Stomach (tissue), 9 donors: ENCODE data around the gene RNF133. TPM values are rescaled to one million over a fixed set of nuclear protein-coding genes. Genes with fewer than 3 reads are reported as not detected.

ENCODE experiments used
- DNase-seq, 2 donors: peaks; one replicate each; pipeline versions ENCODE4 v3.0.0 to v3.0.0-alpha.2; 2013 to 2019
- H3K27ac ChIP-seq, 5 donors: fragments of 200-600 bp in 4 of 5; sonication (generic) in 4 of 5; one replicate each; pipeline ENCODE4 v1.5.1; 2013 to 2019; ENCODE audit warnings: mild to moderate bottlenecking in 1 of 5, moderate library complexity in 1 of 5
- H3K27me3 ChIP-seq, 3 donors: fragments of 200-600 bp; sonication (generic); one replicate each; pipeline ENCODE4 v1.5.1; 2017 to 2019; ENCODE audit warnings: mixed run types in 1 of 3
- H3K36me3 ChIP-seq, 4 donors: fragments of 200-600 bp; sonication (generic); 1 replicate in 3 of 4; 2 replicates in 1 of 4; pipeline ENCODE4 v1.5.1; 2016 to 2019
- H3K4me1 ChIP-seq, 4 donors: fragments of 200-600 bp; sonication (generic); one replicate each; pipeline ENCODE4 v1.5.1; 2016 to 2019
- H3K4me3 ChIP-seq, 4 donors: fragments of 200-600 bp; sonication (generic) in 3 of 4; one replicate each; pipeline ENCODE4 v1.5.1; 2016 to 2019; ENCODE audit warnings: mild to moderate bottlenecking in 1 of 4
- H3K9me3 ChIP-seq, 4 donors: fragments of 200-600 bp; sonication (generic); one replicate each; pipeline ENCODE4 v1.5.1; 2016 to 2019
- CTCF ChIP-seq, 7 experiments: fragments of 450-650 bp in 4 of 7; fragments of 200-600 bp in 3 of 7; sonication (generic) in 3 of 7; IDR thresholded peaks; one replicate each; pipeline ENCODE4 v1.5.1; 2016 to 2019; ENCODE audit warnings: antibody characterized with exemption in 7 of 7, control low read depth in 2 of 7, mild to moderate bottlenecking in 1 of 7
- EP300 ChIP-seq: sonication (generic); formaldehyde crosslinking; IDR thresholded peaks from one replicate; pipeline ENCODE4 v1.6.1; 2017; ENCODE audit warnings: antibody characterized with exemption
- POLR2A ChIP-seq, 4 donors: fragments of 450-650 bp; IDR thresholded peaks; one replicate each; pipeline ENCODE4 v1.6.1; 2016; ENCODE audit warnings: antibody characterized with exemption in 4 of 4, control low read depth in 2 of 4, mild to moderate bottlenecking in 1 of 4, moderate library complexity in 1 of 4
- POLR2AphosphoS5 ChIP-seq, 3 donors: sonication (generic); formaldehyde crosslinking; IDR thresholded peaks; one replicate each; pipeline ENCODE4 v1.6.1; 2016; ENCODE audit warnings: antibody characterized with exemption in 3 of 3
- WGBS, 5 donors: extraction: QIAGEN DNeasy Blood & Tissue Kit in 3 of 5; methylation state at CpG; one replicate each; pipeline versions ENCODE4 v1.1.5 to v1.1.7; 2013 to 2018; 5-methylcytosine and 5-hydroxymethylcytosine counted together
- intact Hi-C: fragments of 100-400 bp; cut with DNase I; formaldehyde crosslinking; loops from one replicate; pipeline ENCODE4 v1.15.1; 2023; ENCODE audit warnings: low total_unique reads
- polyA plus RNA-seq, 3 donors: library from polyadenylated mRNA; stranded (reverse); fragments of 200-250 nt; gene quantifications; one replicate each; pipeline ENCODE4 v1.2.3, GENCODE V29; 2013
- total RNA-seq, 5 donors: library from RNA; depleted of rRNA; stranded (reverse); fragments of >200 nt; gene quantifications; one replicate each; pipeline versions ENCODE4 v1.1.0 to v1.2.3, GENCODE V29; 2014 to 2016
- donor health status: healthy with polysubstance abuse.
- donor health status: Bipolar disorder and iron deficiency.
- donor health status: healthy.

The RNF133 gene
- total and polyA plus RNA-seq, 8 donors: 0.58 to 15.8 (median 7.2) TPM; not detected in 3

- intact Hi-C loops: no loop called here
- 84 to 92% (median 87%) methylated on average over 13 to 14 of the region's 14 CpGs for WGBS, 5 donors
Measured at GRCh38 chr7:122691569-122692235, 7.2 kb downstream of the RNF133 start.

GRCh38 chr7:122689346-122690109 lies 9.4 kb downstream of the RNF133 start:
- Histone ChIP-seq H3K36me3 (no peaks in the 10 kb centered on the region), H3K4me1 (peaks cover 0 to 15% (median 4%) of the 10 kb centered on the region in 4 donors), H3K9me3 (no peaks in the 10 kb centered on the region), H3K4me3 (no peak overlapping the region), H3K27me3 (no peaks in the 10 kb centered on the region), H3K27ac (no peak overlapping the region)
- WGBS, 5 donors: 86 to 89% (median 88%) methylated on average over 8 to 13 of the region's 13 CpGs
- DNase-seq: no peak
- no peak for TF ChIP-seq POLR2A (IDR thresholded peaks at IDR 0.05)
- no peak for TF ChIP-seq EP300
- peak in 1 of 7 experiments; percentile 2 for TF ChIP-seq CTCF (IDR thresholded peaks at IDR 0.05)
- TF ChIP-seq POLR2AphosphoS5 (IDR thresholded peaks at IDR 0.05): no peak
- intact Hi-C loops: no loop called here

More at GRCh38 chr7:122691569-122692235, 7.2 kb downstream of the RNF133 start:
- Histone ChIP-seq H3K27me3 (no peaks in the 10 kb centered on the region), H3K9me3 (no peaks in the 10 kb centered on the region), H3K4me3 (no peak overlapping the region), H3K4me1 (peaks cover 0 to 7% (median 3%) of the 10 kb centered on the region in 4 donors), H3K36me3 (no peaks in the 10 kb centered on the region), H3K27ac (no peak overlapping the region)
- TF ChIP-seq POLR2AphosphoS5 (IDR thresholded peaks at IDR 0.05): no peak
- TF ChIP-seq EP300: no peak
- TF ChIP-seq CTCF (IDR thresholded peaks at IDR 0.05): no peak
- no peak for TF ChIP-seq POLR2A (IDR thresholded peaks at IDR 0.05)
- DNase-seq: no peak

- intact Hi-C loops: no loop called here
- no peak for DNase-seq
- no peak for TF ChIP-seq CTCF (IDR thresholded peaks at IDR 0.05)
- no peak for TF ChIP-seq POLR2AphosphoS5 (IDR thresholded peaks at IDR 0.05)
- no peak for TF ChIP-seq POLR2A (IDR thresholded peaks at IDR 0.05)
- TF ChIP-seq EP300: no peak
- Histone ChIP-seq H3K9me3 (no peaks in the 10 kb centered on the region), H3K27ac (no peak overlapping the region), H3K4me3 (no peak overlapping the region), H3K4me1 (peaks cover 0 to 17% (median 7%) of the 10 kb centered on the region in 4 donors), H3K27me3 (no peaks in the 10 kb centered on the region), H3K36me3 (no peaks in the 10 kb centered on the region)
- WGBS, 5 donors: 69 to 81% (median 73%) methylated on average over 6 of the region's 6 CpGs
Measured at GRCh38 chr7:122688400-122688998, 10.4 kb downstream of the RNF133 start.

- Histone ChIP-seq H3K27me3 (no peaks in the 10 kb centered on the region), H3K36me3 (no peaks in the 10 kb centered on the region), H3K27ac (no peak overlapping the region), H3K4me3 (no peak overlapping the region), H3K4me1 (peaks cover 0 to 17% (median 7%) of the 10 kb centered on the region in 4 donors), H3K9me3 (no peaks in the 10 kb centered on the region)
- TF ChIP-seq EP300: no peak
- no peak for TF ChIP-seq CTCF (IDR thresholded peaks at IDR 0.05)
- TF ChIP-seq POLR2AphosphoS5 (IDR thresholded peaks at IDR 0.05): no peak
- no peak for TF ChIP-seq POLR2A (IDR thresholded peaks at IDR 0.05)
- intact Hi-C loops: no loop called here
- no peak for DNase-seq
- WGBS, 5 donors: 78 to 86% (median 84%) methylated on average over 10 of the region's 10 CpGs
Measured at GRCh38 chr7:122686360-122686878, 12.5 kb downstream of the RNF133 start.
